Activated CD4-positive, alpha-beta T cell treated with anti-CD3 and anti-CD28 coated beads, Interleukin-2, amount 50 U/mL, for 16 hours (primary cell): ENCODE measurements around the gene TFAP2D.

Source experiments
- DNase-seq: peaks from one replicate; pipeline ENCODE4 v3.0.0-alpha.2; 2020

TFAP2D gene

GRCh38 chr6:50713226-50713625 lies at the start of gene TFAP2D:
TFAP2D (plus strand) TSS chr6:50713526; CDS start chr6:50714056, 530 bp downstream.
- no peak for DNase-seq

GRCh38 chr6:50663806-50664205 lies 49.5 kb upstream of the TFAP2D start:
- DNase-seq = no peak

- DNase-seq = no peak
Measured at GRCh38 chr6:50666089-50666488, 47.2 kb upstream of the TFAP2D start.

GRCh38 chr6:50681213-50681824 lies 32.0 kb upstream of the TFAP2D start:
- DNase-seq = no peak

- DNase-seq = no peak
Measured at GRCh38 chr6:50689210-50689609, 24.1 kb upstream of the TFAP2D start.

GRCh38 chr6:50691814-50692495 lies 21.4 kb upstream of the TFAP2D start:
- DNase-seq = no peak

- no peak for DNase-seq
Measured at GRCh38 chr6:50698546-50698945, 14.8 kb upstream of the TFAP2D start.

GRCh38 chr6:50699051-50699775 lies 14.1 kb upstream of the TFAP2D start:
- DNase-seq = no peak

- DNase-seq = no peak
Measured at GRCh38 chr6:50706575-50706974, 6.8 kb upstream of the TFAP2D start.

GRCh38 chr6:50707191-50707590 lies 6.1 kb upstream of the TFAP2D start:
- no peak for DNase-seq

GRCh38 chr6:50707652-50708300 lies 5.5 kb upstream of the TFAP2D start:
- no peak for DNase-seq

GRCh38 chr6:50708664-50709365 lies 4.5 kb upstream of the TFAP2D start:
- DNase-seq = no peak

- DNase-seq = no peak
Measured at GRCh38 chr6:50709366-50709734, 4.0 kb upstream of the TFAP2D start.

GRCh38 chr6:50711686-50712085 lies 1.6 kb upstream of the TFAP2D start:
- no peak for DNase-seq

GRCh38 chr6:50712291-50712690 lies 1.0 kb upstream of the TFAP2D start:
- no peak for DNase-seq

- DNase-seq = no peak
Measured at GRCh38 chr6:50713977-50714486, 706 bp downstream of the TFAP2D start.

GRCh38 chr6:50714487-50715379 lies 1.4 kb downstream of the TFAP2D start:
- DNase-seq = no peak

- DNase-seq = no peak
Measured at GRCh38 chr6:50716899-50717509, 3.7 kb downstream of the TFAP2D start.

GRCh38 chr6:50717734-50718457 lies 4.6 kb downstream of the TFAP2D start:
- DNase-seq = no peak

- no peak for DNase-seq
Measured at GRCh38 chr6:50718566-50718965, 5.2 kb downstream of the TFAP2D start.

GRCh38 chr6:50720623-50721022 lies 7.3 kb downstream of the TFAP2D start:
- no peak for DNase-seq
